GM18511 (cell line): ENCODE data around the gene MACF1.

Experiments used
- ATAC-seq: cut with Tn5 transposase; IDR thresholded peaks from one replicate; pipeline ENCODE4 v1.9.1; 2021; ENCODE audit warnings: mild to moderate bottlenecking, moderate library complexity; ENCODE audit not compliant: unreplicated experiment

MACF1 gene

GRCh38 chr1:39261712-39262221, 57.3 kb downstream of the MACF1 start:
- no peak for ATAC-seq

- ATAC-seq: no peak
Observed at GRCh38 chr1:39262802-39263201, 58.3 kb downstream of the MACF1 start.

- no peak for ATAC-seq
Observed at GRCh38 chr1:39266269-39266668, 61.8 kb downstream of the MACF1 start.

- ATAC-seq: no peak
Observed at GRCh38 chr1:39266792-39267191, 62.3 kb downstream of the MACF1 start.

GRCh38 chr1:39268112-39268581, 63.7 kb downstream of the MACF1 start:
- ATAC-seq: no peak

GRCh38 chr1:39268906-39269305, 64.4 kb downstream of the MACF1 start:
- no peak for ATAC-seq

GRCh38 chr1:39269349-39269748, 64.9 kb downstream of the MACF1 start:
- ATAC-seq: no peak

GRCh38 chr1:39269791-39270342, 65.4 kb downstream of the MACF1 start:
- peak; percentile 71 for ATAC-seq

DNA sequence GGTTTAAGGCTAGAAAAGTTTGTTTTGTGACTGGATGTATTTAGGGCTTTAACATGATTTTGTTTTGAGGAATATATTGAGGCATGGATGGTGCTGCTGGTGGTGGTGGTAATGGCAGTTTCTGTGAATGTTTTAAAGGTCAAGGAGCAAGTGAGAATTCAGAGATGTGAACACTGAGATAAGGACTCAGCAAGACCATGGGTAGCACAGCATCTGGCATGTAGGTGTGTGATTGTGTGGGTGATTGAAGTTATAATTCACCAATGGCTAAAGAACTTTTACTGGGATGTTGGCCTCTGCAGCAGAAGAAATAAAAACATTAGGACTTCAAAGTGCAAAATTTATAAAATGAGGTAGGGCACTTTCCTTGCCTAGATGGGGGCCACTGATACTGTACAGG, 65.9 kb downstream of the MACF1 start:
- no peak for ATAC-seq

- ATAC-seq: peak; percentile 62
Observed at GRCh38 chr1:39272027-39272797, 67.7 kb downstream of the MACF1 start.

DNA sequence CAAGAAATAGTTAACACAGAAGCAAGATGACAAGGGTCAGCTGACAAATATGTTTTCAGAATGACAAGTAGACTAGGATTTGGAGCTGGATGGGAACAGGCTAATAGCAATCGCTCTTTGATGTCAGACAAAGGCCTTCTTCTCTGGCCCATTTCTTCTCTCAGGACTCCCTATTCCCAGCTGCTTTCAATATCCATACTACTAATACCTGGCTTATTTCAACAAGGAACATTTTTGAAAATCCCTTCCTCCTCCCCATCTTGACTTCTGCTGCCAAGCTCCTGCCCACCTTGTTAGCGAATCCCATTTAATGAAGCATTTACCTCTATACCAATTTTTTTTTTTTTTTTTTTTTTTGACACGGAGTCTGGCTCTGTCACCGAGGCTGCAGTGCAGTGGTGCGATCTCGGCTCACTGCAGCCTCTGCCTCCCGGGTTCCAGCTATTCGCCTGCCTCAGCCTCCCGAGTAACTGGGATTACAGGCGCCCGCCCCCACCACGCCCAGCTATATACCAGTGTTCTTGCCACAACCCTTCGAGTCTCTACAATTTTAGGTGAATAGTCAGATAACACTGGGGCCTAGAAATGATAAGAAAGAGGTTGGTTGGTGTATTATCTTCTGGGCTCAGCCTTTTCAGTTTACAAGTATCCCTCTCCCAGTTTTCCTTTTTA, 68.4 kb downstream of the MACF1 start:
- ATAC-seq: no peak

DNA sequence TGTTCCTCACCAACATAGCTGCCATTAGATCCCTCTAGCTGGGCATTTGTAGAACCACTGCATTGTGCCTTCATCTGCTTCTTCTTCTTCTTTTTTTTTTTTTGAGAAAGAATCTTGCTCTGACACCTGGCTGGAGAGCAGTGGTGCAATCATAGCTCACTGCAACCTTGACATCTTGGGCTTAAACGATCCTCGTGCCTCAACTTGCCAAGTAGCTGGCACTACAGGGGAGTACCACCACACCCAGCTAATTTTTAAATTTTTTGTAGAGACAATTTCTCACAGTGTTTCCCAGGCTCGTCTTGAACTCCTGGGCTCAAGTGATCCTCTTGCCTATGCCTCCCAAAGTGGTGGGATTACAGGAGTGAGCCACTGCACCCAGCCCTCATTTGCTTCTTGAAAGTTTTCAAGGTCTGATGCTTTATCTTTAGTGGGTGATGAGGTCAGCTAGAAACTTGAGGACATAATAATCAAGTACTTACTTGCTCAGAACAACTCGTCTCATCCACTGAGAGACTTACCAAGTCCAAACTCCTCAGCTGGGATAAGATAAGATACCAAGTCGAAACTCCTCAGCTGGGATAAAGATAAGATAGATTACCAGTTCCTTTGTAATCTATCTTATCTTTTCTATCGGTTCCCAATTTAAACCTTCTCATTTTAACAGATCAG, 71.5 kb downstream of the MACF1 start:
- ATAC-seq: no peak

GRCh38 chr1:39277879-39278278, 73.4 kb downstream of the MACF1 start:
- ATAC-seq: no peak

GRCh38 chr1:39282537-39283216, 78.2 kb downstream of the MACF1 start:
- ATAC-seq: no peak

- no peak for ATAC-seq
Observed at GRCh38 chr1:39283858-39284257, 79.4 kb downstream of the MACF1 start.

DNA sequence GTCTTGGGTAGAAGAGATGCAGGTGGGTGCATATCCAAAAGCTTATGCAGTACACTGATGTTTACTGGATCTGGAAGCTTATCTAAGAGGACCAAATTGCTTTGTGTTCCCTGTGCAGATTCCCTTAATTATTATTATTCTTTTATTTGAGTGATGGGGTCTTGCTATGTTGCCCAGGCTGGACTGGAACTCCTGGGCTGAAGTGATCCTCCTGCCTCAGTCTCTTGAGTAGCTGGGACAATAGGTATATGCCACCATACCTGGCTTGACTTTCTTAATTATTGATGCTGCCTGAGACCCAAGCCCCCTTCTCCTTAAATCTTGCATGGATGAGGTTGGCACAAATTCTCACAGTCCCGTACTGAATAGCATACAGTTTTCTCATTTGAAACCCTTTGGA, 83.0 kb downstream of the MACF1 start:
- ATAC-seq: no peak

GRCh38 chr1:39288735-39289465, 84.4 kb downstream of the MACF1 start:
- ATAC-seq: no peak

GRCh38 chr1:39292401-39292800, 87.9 kb downstream of the MACF1 start:
- ATAC-seq: no peak

DNA sequence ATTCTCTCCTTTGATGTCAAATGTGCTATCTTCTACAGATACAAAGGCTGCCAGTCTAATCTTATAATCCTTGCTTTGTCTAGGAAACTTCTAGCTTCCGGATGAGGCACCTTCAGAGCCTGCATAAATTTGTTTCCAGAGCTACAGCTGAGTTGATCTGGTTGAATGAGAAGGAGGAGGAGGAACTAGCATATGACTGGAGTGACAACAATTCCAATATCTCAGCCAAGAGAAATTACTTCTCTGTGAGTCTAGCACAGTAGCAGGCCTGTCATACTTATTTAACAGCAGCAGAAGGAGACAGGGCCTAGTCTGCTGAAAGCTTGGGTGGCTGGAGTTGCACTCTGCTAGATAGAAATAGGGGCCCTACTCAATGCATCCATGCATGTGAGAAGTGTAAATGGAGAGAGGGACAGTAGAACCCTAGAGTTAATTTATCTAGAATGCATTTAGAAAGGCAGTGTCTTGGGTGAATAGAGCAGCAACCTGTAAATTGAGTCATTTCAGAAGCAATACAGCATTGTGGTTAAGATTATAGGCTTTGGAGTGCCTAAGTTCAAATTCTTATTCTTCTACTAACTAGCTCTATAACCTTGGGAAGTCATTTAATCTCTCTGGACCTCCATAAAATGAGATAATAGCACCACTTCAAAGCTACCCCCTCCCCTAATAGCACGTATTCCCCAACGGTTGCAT, 89.0 kb downstream of the MACF1 start:
- no peak for ATAC-seq
